Gastrocnemius medialis (tissue), 4 donors: ENCODE measurements around the gene VWA3A.

Experiments
- CTCF ChIP-seq, 5 experiments: fragments of 450-650 bp in 3 of 5; fragments of 200-600 bp in 2 of 5; sonication (generic) in 2 of 5; IDR thresholded peaks in 4 of 5; conservative IDR thresholded peaks in 1 of 5; 1 replicate in 4 of 5; 2 replicates in 1 of 5; pipeline ENCODE4 v1.5.1; 2016 to 2019; ENCODE audit warnings: antibody characterized with exemption in 5 of 5, mild to moderate bottlenecking in 3 of 5, moderate library complexity in 3 of 5
- POLR2A ChIP-seq, 2 donors: fragments of 450-650 bp; IDR thresholded peaks; one replicate each; pipeline ENCODE4 v1.6.1; 2017; ENCODE audit warnings: antibody characterized with exemption in 2 of 2, mild to moderate bottlenecking in 2 of 2, moderate library complexity in 2 of 2

GRCh38 chr16:22190081-22190775 is 97.9 kb downstream of the VWA3A start:
- no peak for TF ChIP-seq CTCF (IDR thresholded peaks at IDR 0.05 in 4 of 5, conservative IDR thresholded peaks at IDR 0.05 in 1 of 5)
- peak; percentile 58 to 88 for TF ChIP-seq POLR2A (IDR thresholded peaks at IDR 0.05)
